HepG2 (cell line): ENCODE measurements around the gene BCAM. TPM values are rescaled to one million over a fixed set of nuclear protein-coding genes. Genes with fewer than 3 reads are reported as not detected.

Experiments used
- FOXK2 ChIP-seq: fragments of 450-650 bp; IDR thresholded peaks from 2 replicates; pipeline ENCODE4 v1.6.1; 2016
- HES4 ChIP-seq: sonication (generic); formaldehyde crosslinking; IDR thresholded peaks from 2 replicates; pipeline ENCODE4 v1.9.0; 2021; ENCODE audit warnings: mild to moderate bottlenecking, missing genetic modification reagents, borderline replicate concordance
- HMGXB4 ChIP-seq, 2 experiments: sonication (generic) in 1 of 2; formaldehyde crosslinking in 1 of 2; IDR thresholded peaks; 2 replicates each; pipeline versions ENCODE4 v1.4.0 to v1.6.1; 2018 to 2020; ENCODE audit warnings: missing genetic modification reagents in 2 of 2, borderline replicate concordance in 1 of 2, low read depth in 1 of 2, mild to moderate bottlenecking in 1 of 2, missing biosample characterization in 1 of 2
- HNF4A ChIP-seq: sonication (generic); formaldehyde crosslinking; IDR thresholded peaks from 2 replicates; pipeline ENCODE4 v1.4.0; 2020; ENCODE audit warnings: missing genetic modification reagents
- KDM1A ChIP-seq: IDR thresholded peaks from 2 replicates; pipeline ENCODE4 v1.6.1; 2016; ENCODE audit warnings: missing compliant biosample characterization
- STAG1 ChIP-seq: sonication (generic); formaldehyde crosslinking; IDR thresholded peaks from 2 replicates; pipeline ENCODE4 v1.4.0; 2020; ENCODE audit warnings: missing genetic modification reagents
- YEATS2 ChIP-seq: sonication (generic); formaldehyde crosslinking; IDR thresholded peaks from 2 replicates; pipeline ENCODE4 v1.4.0; 2020; ENCODE audit warnings: missing genetic modification reagents, borderline replicate concordance
- YY1 ChIP-seq: IDR thresholded peaks from 2 replicates; pipeline ENCODE4 v1.6.1; 2011; ENCODE audit warnings: low read length, low read depth, moderate library complexity, mild to moderate bottlenecking; ENCODE audit not compliant: insufficient read depth, insufficient replicate concordance
- ZMYM2 ChIP-seq: sonication (generic); formaldehyde crosslinking; IDR thresholded peaks from 2 replicates; pipeline ENCODE4 v1.8.0; 2022; ENCODE audit warnings: mild to moderate bottlenecking, missing genetic modification reagents
- ZNF234 ChIP-seq: sonication (generic); formaldehyde crosslinking; conservative IDR thresholded peaks from 2 replicates; pipeline ENCODE4 v1.5.1; 2020; ENCODE audit warnings: mild to moderate bottlenecking, missing genetic modification reagents
- ZNF761 ChIP-seq: sonication (generic); formaldehyde crosslinking; conservative IDR thresholded peaks from 2 replicates; pipeline ENCODE4 v1.4.0; 2020; ENCODE audit warnings: mild to moderate bottlenecking, missing genetic modification reagents
- polyA plus RNA-seq, 8 experiments: library from polyadenylated mRNA; depleted of rRNA in 3 of 8; stranded (reverse) in 7 of 8; unstranded in 1 of 8; fragments of >200 nt; fragmentation: Illumina TruSeq in 4 of 8; extraction: Trizol in 4 of 8; gene quantifications; 2 replicates each; pipeline versions ENCODE4 v1.2.1 to v1.2.3, GENCODE V29; 2011 to 2016; ENCODE audit warnings: low read depth in 4 of 8, missing spikeins in 1 of 8, mixed read lengths in 1 of 8; ENCODE audit not compliant: insufficient read depth in 1 of 8
- total RNA-seq, 5 experiments: library from RNA; depleted of rRNA; stranded (reverse); fragments of >200 nt; fragmentation: Illumina TruSeq; extraction: Trizol; gene quantifications; 2 replicates each; pipeline ENCODE4 v1.2.3, GENCODE V29; 2016; ENCODE audit warnings: low read depth in 1 of 5
- TF ChIP-seq, protein P1 (sequence below): sonication (generic); formaldehyde crosslinking; conservative IDR thresholded peaks from 2 replicates; pipeline ENCODE4 v1.4.0; 2020; ENCODE audit warnings: missing genetic modification reagents
- TF ChIP-seq, protein P2 (sequence below): sonication (generic); formaldehyde crosslinking; IDR thresholded peaks from 2 replicates; pipeline ENCODE4 v1.5.0; 2020; ENCODE audit warnings: mild to moderate bottlenecking, missing genetic modification reagents, borderline replicate concordance
- TF ChIP-seq, protein P3 (sequence below): sonication (generic); formaldehyde crosslinking; IDR thresholded peaks from 2 replicates; pipeline ENCODE4 v1.4.0; 2020; ENCODE audit warnings: missing genetic modification reagents
- TF ChIP-seq, protein P4 (sequence below): IDR thresholded peaks from 2 replicates; pipeline ENCODE4 v1.6.1; 2016; ENCODE audit warnings: low read depth, borderline replicate concordance

The BCAM gene
- total and polyA plus RNA-seq, 2 of the 13 experiments (the other 11 are each of a cell fraction or from before 2014, with no cell fraction given), result 51.2 to 62.7 TPM

DNA sequence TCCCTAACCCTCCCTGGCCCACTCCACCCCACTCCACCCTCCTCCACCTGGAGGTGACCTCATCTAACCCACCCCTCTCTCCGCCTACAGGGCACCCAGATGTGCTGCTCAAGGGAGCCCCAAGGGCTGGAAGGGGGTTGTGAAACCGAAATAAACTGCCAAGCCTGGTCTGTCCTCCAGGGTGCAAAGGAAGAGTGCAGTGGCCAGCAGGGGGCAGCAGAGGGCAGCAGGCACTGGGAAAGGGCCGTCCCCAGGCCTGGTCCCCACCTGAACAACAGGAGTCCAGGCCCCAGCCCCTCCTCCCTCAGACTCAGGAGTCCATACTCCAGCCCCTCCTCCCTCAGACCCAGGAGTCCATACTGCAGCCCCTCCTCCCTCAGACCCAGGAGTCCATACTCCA lies 8.4 kb upstream of the BCAM start (continued):
- TF ChIP-seq HES4 (CRISPR knock-in tag), result peak; percentile 41; the same call in 1 of the 2 replicates
- TF ChIP-seq YY1, result peak; percentile 55
- TF ChIP-seq, protein P1, sequence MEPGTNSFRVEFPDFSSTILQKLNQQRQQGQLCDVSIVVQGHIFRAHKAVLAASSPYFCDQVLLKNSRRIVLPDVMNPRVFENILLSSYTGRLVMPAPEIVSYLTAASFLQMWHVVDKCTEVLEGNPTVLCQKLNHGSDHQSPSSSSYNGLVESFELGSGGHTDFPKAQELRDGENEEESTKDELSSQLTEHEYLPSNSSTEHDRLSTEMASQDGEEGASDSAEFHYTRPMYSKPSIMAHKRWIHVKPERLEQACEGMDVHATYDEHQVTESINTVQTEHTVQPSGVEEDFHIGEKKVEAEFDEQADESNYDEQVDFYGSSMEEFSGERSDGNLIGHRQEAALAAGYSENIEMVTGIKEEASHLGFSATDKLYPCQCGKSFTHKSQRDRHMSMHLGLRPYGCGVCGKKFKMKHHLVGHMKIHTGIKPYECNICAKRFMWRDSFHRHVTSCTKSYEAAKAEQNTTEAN, result no peak
- 0 out of 2 replicates have a peak, but pooled peaks have one; percentile 59 for TF ChIP-seq ZNF761 (CRISPR knock-in tag)
- TF ChIP-seq, protein P2, sequence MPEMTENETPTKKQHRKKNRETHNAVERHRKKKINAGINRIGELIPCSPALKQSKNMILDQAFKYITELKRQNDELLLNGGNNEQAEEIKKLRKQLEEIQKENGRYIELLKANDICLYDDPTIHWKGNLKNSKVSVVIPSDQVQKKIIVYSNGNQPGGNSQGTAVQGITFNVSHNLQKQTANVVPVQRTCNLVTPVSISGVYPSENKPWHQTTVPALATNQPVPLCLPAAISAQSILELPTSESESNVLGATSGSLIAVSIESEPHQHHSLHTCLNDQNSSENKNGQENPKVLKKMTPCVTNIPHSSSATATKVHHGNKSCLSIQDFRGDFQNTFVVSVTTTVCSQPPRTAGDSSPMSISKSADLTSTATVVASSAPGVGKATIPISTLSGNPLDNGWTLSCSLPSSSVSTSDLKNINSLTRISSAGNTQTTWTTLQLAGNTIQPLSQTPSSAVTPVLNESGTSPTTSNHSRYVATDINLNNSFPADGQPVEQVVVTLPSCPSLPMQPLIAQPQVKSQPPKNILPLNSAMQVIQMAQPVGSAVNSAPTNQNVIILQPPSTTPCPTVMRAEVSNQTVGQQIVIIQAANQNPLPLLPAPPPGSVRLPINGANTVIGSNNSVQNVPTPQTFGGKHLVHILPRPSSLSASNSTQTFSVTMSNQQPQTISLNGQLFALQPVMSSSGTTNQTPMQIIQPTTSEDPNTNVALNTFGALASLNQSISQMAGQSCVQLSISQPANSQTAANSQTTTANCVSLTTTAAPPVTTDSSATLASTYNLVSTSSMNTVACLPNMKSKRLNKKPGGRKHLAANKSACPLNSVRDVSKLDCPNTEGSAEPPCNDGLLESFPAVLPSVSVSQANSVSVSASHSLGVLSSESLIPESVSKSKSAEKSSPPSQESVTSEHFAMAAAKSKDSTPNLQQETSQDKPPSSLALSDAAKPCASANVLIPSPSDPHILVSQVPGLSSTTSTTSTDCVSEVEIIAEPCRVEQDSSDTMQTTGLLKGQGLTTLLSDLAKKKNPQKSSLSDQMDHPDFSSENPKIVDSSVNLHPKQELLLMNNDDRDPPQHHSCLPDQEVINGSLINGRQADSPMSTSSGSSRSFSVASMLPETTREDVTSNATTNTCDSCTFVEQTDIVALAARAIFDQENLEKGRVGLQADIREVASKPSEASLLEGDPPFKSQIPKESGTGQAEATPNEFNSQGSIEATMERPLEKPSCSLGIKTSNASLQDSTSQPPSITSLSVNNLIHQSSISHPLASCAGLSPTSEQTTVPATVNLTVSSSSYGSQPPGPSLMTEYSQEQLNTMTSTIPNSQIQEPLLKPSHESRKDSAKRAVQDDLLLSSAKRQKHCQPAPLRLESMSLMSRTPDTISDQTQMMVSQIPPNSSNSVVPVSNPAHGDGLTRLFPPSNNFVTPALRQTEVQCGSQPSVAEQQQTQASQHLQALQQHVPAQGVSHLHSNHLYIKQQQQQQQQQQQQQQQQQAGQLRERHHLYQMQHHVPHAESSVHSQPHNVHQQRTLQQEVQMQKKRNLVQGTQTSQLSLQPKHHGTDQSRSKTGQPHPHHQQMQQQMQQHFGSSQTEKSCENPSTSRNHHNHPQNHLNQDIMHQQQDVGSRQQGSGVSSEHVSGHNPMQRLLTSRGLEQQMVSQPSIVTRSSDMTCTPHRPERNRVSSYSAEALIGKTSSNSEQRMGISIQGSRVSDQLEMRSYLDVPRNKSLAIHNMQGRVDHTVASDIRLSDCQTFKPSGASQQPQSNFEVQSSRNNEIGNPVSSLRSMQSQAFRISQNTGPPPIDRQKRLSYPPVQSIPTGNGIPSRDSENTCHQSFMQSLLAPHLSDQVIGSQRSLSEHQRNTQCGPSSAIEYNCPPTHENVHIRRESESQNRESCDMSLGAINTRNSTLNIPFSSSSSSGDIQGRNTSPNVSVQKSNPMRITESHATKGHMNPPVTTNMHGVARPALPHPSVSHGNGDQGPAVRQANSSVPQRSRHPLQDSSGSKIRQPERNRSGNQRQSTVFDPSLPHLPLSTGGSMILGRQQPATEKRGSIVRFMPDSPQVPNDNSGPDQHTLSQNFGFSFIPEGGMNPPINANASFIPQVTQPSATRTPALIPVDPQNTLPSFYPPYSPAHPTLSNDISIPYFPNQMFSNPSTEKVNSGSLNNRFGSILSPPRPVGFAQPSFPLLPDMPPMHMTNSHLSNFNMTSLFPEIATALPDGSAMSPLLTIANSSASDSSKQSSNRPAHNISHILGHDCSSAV (CRISPR knock-in tag), result no peak
- peak; percentile 41; the same call in 1 of the 2 replicates for TF ChIP-seq KDM1A
- TF ChIP-seq HMGXB4 (CRISPR knock-in tag; IDR thresholded peaks at IDR 0.05; ENCODE audit: borderline replicate concordance in 1 of 2, low read depth in 1 of 2), result peak in 1 of 2 experiments; percentile 83; a peak in 3 of 4 replicates
- TF ChIP-seq, protein P3, sequence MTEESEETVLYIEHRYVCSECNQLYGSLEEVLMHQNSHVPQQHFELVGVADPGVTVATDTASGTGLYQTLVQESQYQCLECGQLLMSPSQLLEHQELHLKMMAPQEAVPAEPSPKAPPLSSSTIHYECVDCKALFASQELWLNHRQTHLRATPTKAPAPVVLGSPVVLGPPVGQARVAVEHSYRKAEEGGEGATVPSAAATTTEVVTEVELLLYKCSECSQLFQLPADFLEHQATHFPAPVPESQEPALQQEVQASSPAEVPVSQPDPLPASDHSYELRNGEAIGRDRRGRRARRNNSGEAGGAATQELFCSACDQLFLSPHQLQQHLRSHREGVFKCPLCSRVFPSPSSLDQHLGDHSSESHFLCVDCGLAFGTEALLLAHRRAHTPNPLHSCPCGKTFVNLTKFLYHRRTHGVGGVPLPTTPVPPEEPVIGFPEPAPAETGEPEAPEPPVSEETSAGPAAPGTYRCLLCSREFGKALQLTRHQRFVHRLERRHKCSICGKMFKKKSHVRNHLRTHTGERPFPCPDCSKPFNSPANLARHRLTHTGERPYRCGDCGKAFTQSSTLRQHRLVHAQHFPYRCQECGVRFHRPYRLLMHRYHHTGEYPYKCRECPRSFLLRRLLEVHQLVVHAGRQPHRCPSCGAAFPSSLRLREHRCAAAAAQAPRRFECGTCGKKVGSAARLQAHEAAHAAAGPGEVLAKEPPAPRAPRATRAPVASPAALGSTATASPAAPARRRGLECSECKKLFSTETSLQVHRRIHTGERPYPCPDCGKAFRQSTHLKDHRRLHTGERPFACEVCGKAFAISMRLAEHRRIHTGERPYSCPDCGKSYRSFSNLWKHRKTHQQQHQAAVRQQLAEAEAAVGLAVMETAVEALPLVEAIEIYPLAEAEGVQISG (CRISPR knock-in tag), result peak; percentile 62; the same call in 1 of the 2 replicates
- peak; percentile 29; the same call in 1 of the 2 replicates for TF ChIP-seq YEATS2
- TF ChIP-seq ZMYM2 (CRISPR knock-in tag), result peak; percentile 94
- no peak for TF ChIP-seq ZNF234
- TF ChIP-seq FOXK2, result peak; percentile 26; the same call in 1 of the 2 replicates
- TF ChIP-seq, protein P4, sequence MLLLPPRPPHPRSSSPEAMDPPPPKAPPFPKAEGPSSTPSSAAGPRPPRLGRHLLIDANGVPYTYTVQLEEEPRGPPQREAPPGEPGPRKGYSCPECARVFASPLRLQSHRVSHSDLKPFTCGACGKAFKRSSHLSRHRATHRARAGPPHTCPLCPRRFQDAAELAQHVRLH (CRISPR knock-in tag), result peak; percentile 78; the same call in 1 of the 2 replicates
- peak; percentile 79 for TF ChIP-seq HNF4A (CRISPR knock-in tag)
- TF ChIP-seq STAG1 (CRISPR knock-in tag), result peak; percentile 75
